PC-3 (cell line): ENCODE data around the gene PARP3. TPM values are rescaled to one million over a fixed set of nuclear protein-coding genes. Genes with fewer than 3 reads are reported as not detected.

ENCODE experiments used
- ATAC-seq: fragments of 200-7000 bp; cut with Tn5 transposase; 2 replicates; pipeline ENCODE4 v1.9.1; 2020; ENCODE audit warnings: mild to moderate bottlenecking, moderate library complexity
- BruUV-seq: library from RNA; stranded (reverse); fragments of 400-500 nt; replicated peaks from 2 replicates; lab custom pipeline; 2021; lab: Mats Ljungman, UMichigan
- CTCF ChIA-PET: fragments of 300-600 bp; sonication (Branson Sonifier 250); formaldehyde crosslinking; loops from one replicate; lab custom pipeline; 2022; ENCODE audit warnings: antibody characterized with exemption; lab: Charles Lee
- POLR2A ChIA-PET: fragments of 300-600 bp; sonication (Branson Sonifier 250); formaldehyde crosslinking; loops from one replicate; lab custom pipeline; 2022; ENCODE audit warnings: antibody characterized with exemption; ENCODE audit not compliant: unreplicated experiment; lab: Charles Lee
- DNase-seq: peaks from one replicate; pipeline ENCODE4 v3.0.0-alpha.2; 2015
- H2AFZ ChIP-seq: fragments of 300-600 bp; sonication (generic); 2 replicates; pipeline ENCODE4 v1.6.0; 2016; ENCODE audit warnings: antibody characterized with exemption, low read length
- H3F3A ChIP-seq: fragments of 300-600 bp; sonication (generic); one replicate; pipeline ENCODE4 v1.6.0; 2017; ENCODE audit warnings: antibody characterized with exemption, low read length, control low read depth, mild to moderate bottlenecking; ENCODE audit not compliant: unreplicated experiment
- H3K27ac ChIP-seq: fragments of 300-600 bp; sonication (generic); 2 replicates; pipeline ENCODE4 v1.5.1; 2016; ENCODE audit warnings: mild to moderate bottlenecking, low read length
- H3K27me3 ChIP-seq: fragments of 300-600 bp; sonication (generic); 2 replicates; pipeline ENCODE4 v1.6.1; 2016; ENCODE audit warnings: low read length, mixed read lengths
- H3K36me3 ChIP-seq: fragments of 300-600 bp; sonication (generic); 2 replicates; pipeline ENCODE4 v1.6.1; 2016; ENCODE audit warnings: low read depth, mixed run types, low read length, mixed read lengths
- H3K4me1 ChIP-seq: fragments of 300-600 bp; sonication (generic); 2 replicates; pipeline ENCODE4 v1.5.1; 2016; ENCODE audit warnings: low read length; ENCODE audit not compliant: insufficient read depth
- H3K4me2 ChIP-seq: fragments of 300-600 bp; sonication (generic); 2 replicates; pipeline ENCODE4 v1.6.0; 2016; ENCODE audit warnings: low read length
- H3K4me3 ChIP-seq: fragments of 300-600 bp; sonication (generic); 2 replicates; pipeline ENCODE4 v1.5.1; 2016; ENCODE audit warnings: mild to moderate bottlenecking, low read length, mixed read lengths
- H3K79me2 ChIP-seq: fragments of 300-600 bp; sonication (generic); 2 replicates; pipeline ENCODE4 v1.6.1; 2017; ENCODE audit warnings: low read length, mixed read lengths
- H3K9ac ChIP-seq: fragments of 300-600 bp; sonication (generic); 2 replicates; pipeline ENCODE4 v1.6.0; 2016; ENCODE audit warnings: mild to moderate bottlenecking, low read length
- H3K9me2 ChIP-seq: fragments of 300-600 bp; sonication (generic); replicated peaks from 2 replicates; pipeline ENCODE4 v1.6.1; 2016; ENCODE audit warnings: mixed run types, low read length, mixed read lengths
- H3K9me3 ChIP-seq: fragments of 300-600 bp; sonication (generic); 2 replicates; pipeline ENCODE4 v1.6.1; 2016; ENCODE audit warnings: low read length, mixed read lengths
- H4K20me1 ChIP-seq: fragments of 300-600 bp; sonication (generic); 2 replicates; pipeline ENCODE4 v1.6.1; 2016; ENCODE audit warnings: low read length, mixed read lengths
- CTCF ChIP-seq: fragments of 300-600 bp; sonication (generic); conservative IDR thresholded peaks from 2 replicates; pipeline ENCODE4 v1.5.1; 2017; ENCODE audit warnings: antibody characterized with exemption, low read depth, mild to moderate bottlenecking, low read length
- EZH2 ChIP-seq: fragments of 300-600 bp; sonication (generic); IDR thresholded peaks from one replicate; pipeline ENCODE4 v1.6.1; 2017; ENCODE audit warnings: antibody characterized with exemption, mild to moderate bottlenecking, low read length; ENCODE audit not compliant: unreplicated experiment
- EZH2phosphoT487 ChIP-seq: fragments of 300-600 bp; sonication (generic); IDR thresholded peaks from 2 replicates; pipeline ENCODE4 v1.6.1; 2018; ENCODE audit warnings: mild to moderate bottlenecking, antibody characterized with exemption, low read length, borderline replicate concordance
- intact Hi-C: fragments of 100-400 bp; cut with micrococcal nuclease; formaldehyde crosslinking; loops from 2 replicates; pipeline ENCODE4 v1.9.0; 2023
- total RNA-seq: library from RNA; depleted of rRNA; stranded (reverse); fragments of >200 nt; gene quantifications from 2 replicates; pipeline ENCODE4 v1.2.3, GENCODE V29; 2014

PARP3 gene
- total RNA-seq, 1 experiment from 2014 or later, result 19.3 TPM

- no peaks in the 10 kb centered on the region for H3K36me3 ChIP-seq
- CTCF ChIA-PET, result no interaction called here
These were observed 15.5 kb downstream of the PARP3 start for GRCh38 chr3:51957520-51958205.

GRCh38 chr3:51958603-51959521 is 16.7 kb downstream of the PARP3 start:
- no peaks in the 10 kb centered on the region for H3K79me2 ChIP-seq
- DNase-seq, result no peak
- no peaks in the 10 kb centered on the region for H3K9me3 ChIP-seq
- no peaks in the 10 kb centered on the region for H3F3A ChIP-seq
- intact Hi-C loops, result no loop called here
- no peak for ATAC-seq
- no peaks in the 10 kb centered on the region for H4K20me1 ChIP-seq
- H3K27ac ChIP-seq, result no peak overlapping the region
- ChIA-PET CTCF (no interaction called here), POLR2A (no interaction called here)
- no peak overlapping the region for H3K9ac ChIP-seq
- H3K27me3 ChIP-seq, result no peaks in the 10 kb centered on the region
- TF ChIP-seq EZH2 (no peak), EZH2phosphoT487 (no peak), CTCF (no peak)
- H3K4me2 ChIP-seq, result no peak overlapping the region
- no TSS peak for BruUV-seq
- no peaks in the 10 kb centered on the region for H3K9me2 ChIP-seq
- H3K4me3 ChIP-seq, result no peak overlapping the region
- no peak overlapping the region for H2AFZ ChIP-seq
- no peaks in the 10 kb centered on the region for H3K36me3 ChIP-seq
- no peaks in the 10 kb centered on the region for H3K4me1 ChIP-seq

More at GRCh38 chr3:51957520-51958205, 15.5 kb downstream of the PARP3 start:
- Histone ChIP-seq H3K27me3 (no peaks in the 10 kb centered on the region), H3K4me1 (0 out of 2 replicates have a peak, but pooled peaks cover 6% of the 10 kb centered on the region), H3F3A (no peaks in the 10 kb centered on the region), H3K9me3 (no peaks in the 10 kb centered on the region), H3K79me2 (no peaks in the 10 kb centered on the region), H3K4me2 (no peak overlapping the region), H4K20me1 (no peaks in the 10 kb centered on the region), H3K9me2 (no peaks in the 10 kb centered on the region), H3K27ac (no peak overlapping the region), H2AFZ (no peak overlapping the region), H3K9ac (no peak overlapping the region), H3K4me3 (no peak overlapping the region)
- DNase-seq, result no peak
- POLR2A ChIA-PET, result no interaction called here
- BruUV-seq, result no TSS peak
- intact Hi-C loops, result no loop called here
- no peak for ATAC-seq
- TF ChIP-seq EZH2phosphoT487 (no peak), CTCF (no peak), EZH2 (no peak)
